OCI-LY3 (cell line): ENCODE measurements around the gene TRIM40.

Source experiments
- CTCF ChIP-seq: fragments of 200-600, 300-600 bp; sonication (generic); IDR thresholded peaks from 2 replicates; pipeline ENCODE4 v1.5.1; 2014; ENCODE audit warnings: antibody characterized with exemption, low read length, low read depth
- EZH2phosphoT487 ChIP-seq: fragments of 200-600 bp; shearing (Covaris generic); IDR thresholded peaks from 2 replicates; pipeline ENCODE4 v1.6.1; 2018; ENCODE audit warnings: antibody characterized with exemption, mixed run types, low read depth

GRCh38 chr6:30122515-30122914 lies 13.4 kb upstream of the TRIM40 start:
- TF ChIP-seq CTCF (no peak), EZH2phosphoT487 (no peak)
